HepG2 (cell line): ENCODE data around the gene FAM174B. TPM values are rescaled to one million over a fixed set of nuclear protein-coding genes. Genes with fewer than 3 reads are reported as not detected.

ENCODE experiments used
- ATAC-seq: fragments of 200-7000 bp; cut with Tn5 transposase; 3 replicates; pipeline ENCODE4 v1.9.1; 2020; ENCODE audit warnings: mild to moderate bottlenecking, moderate library complexity
- BruUV-seq: library from RNA; stranded (reverse); fragments of 400-500 nt; replicated peaks from 2 replicates; lab custom pipeline; 2021; lab: Mats Ljungman, UMichigan
- CTCF ChIA-PET: fragments of 300-600 bp; formaldehyde crosslinking; extraction: SDS; loops from one replicate; lab custom pipeline; 2021; ENCODE audit warnings: low total read pairs, inconsistent platforms, low intra/inter-chr PET ratio; lab: Yijun Ruan, JAX
- POLR2A ChIA-PET: fragments of 350-600 bp; sonication (Branson Sonifier 250); formaldehyde crosslinking; loops from one replicate; lab custom pipeline; 2020; ENCODE audit warnings: antibody characterized with exemption, inconsistent platforms; lab: Yijun Ruan, JAX
- DNase-seq: peaks from one replicate; pipeline ENCODE4 v3.0.0-alpha.2; 2015; ENCODE audit warnings: low spot score
- FAIRE-seq: peaks from 3 replicates; lab custom pipeline; 2011; peaks lifted over from hg19 to GRCh38; lab: Jason Lieb, UNC
- H2AFZ ChIP-seq: one replicate; pipeline ENCODE4 v1.6.1; 2011; ENCODE audit warnings: low read length, inconsistent platforms
- H3K27ac ChIP-seq: fragments of 300-600 bp; 3 replicates; pipeline ENCODE4 v1.8.0; 2011; ENCODE audit warnings: mixed run types, mild to moderate bottlenecking, mixed read lengths, low read length, inconsistent platforms; ENCODE audit not compliant: insufficient read depth; ENCODE audit errors: extremely low read length
- H3K27me3 ChIP-seq, 2 experiments: fragments of 200-600 bp in 1 of 2; 2 replicates in 1 of 2; 3 replicates in 1 of 2; pipeline versions ENCODE4 v1.6.0 to v1.8.0; 2011; ENCODE audit warnings: low read length in 2 of 2, mild to moderate bottlenecking in 2 of 2, moderate library complexity in 2 of 2, inconsistent platforms in 1 of 2; ENCODE audit not compliant: insufficient read depth in 2 of 2, control insufficient read depth in 1 of 2
- H3K36me3 ChIP-seq, 2 experiments: fragments of 200-600 bp in 1 of 2; replicated peaks in 1 of 2; 2 replicates in 1 of 2; 3 replicates in 1 of 2; pipeline versions ENCODE4 v1.5.1 to v1.8.0; 2011; ENCODE audit warnings: low read length in 2 of 2, inconsistent platforms in 1 of 2; ENCODE audit not compliant: insufficient read depth in 2 of 2, control insufficient read depth in 1 of 2
- H3K4me1 ChIP-seq: 2 replicates; pipeline ENCODE4 v1.5.1; 2012; ENCODE audit warnings: low read length, inconsistent platforms; ENCODE audit not compliant: insufficient read depth
- H3K4me2 ChIP-seq: 2 replicates; pipeline ENCODE4 v1.6.0; 2011; ENCODE audit warnings: low read depth, low read length, inconsistent platforms
- H3K4me3 ChIP-seq, 3 experiments: fragments of 200-600 bp in 1 of 3; sonication (generic), shearing (Covaris generic) in 1 of 3; replicated peaks in 1 of 3; 2 replicates each; pipeline ENCODE4 v1.5.1; 2011 to 2016; ENCODE audit warnings: low read length in 3 of 3, inconsistent platforms in 2 of 3, low read depth in 2 of 3, mild to moderate bottlenecking in 2 of 3, control low read depth in 1 of 3, mixed read lengths in 1 of 3; ENCODE audit not compliant: insufficient read depth in 1 of 3
- H3K79me2 ChIP-seq: one replicate; pipeline ENCODE4 v1.6.1; 2011; ENCODE audit warnings: low read length, inconsistent platforms; ENCODE audit not compliant: insufficient read depth
- H3K9ac ChIP-seq: 2 replicates; pipeline ENCODE4 v1.6.0; 2011; ENCODE audit warnings: mild to moderate bottlenecking, low read depth, low read length, inconsistent platforms; ENCODE audit not compliant: insufficient read depth
- H3K9me3 ChIP-seq: 2 replicates; pipeline ENCODE4 v1.5.1; 2012; ENCODE audit warnings: mild to moderate bottlenecking, low read length
- H4K20me1 ChIP-seq: 2 replicates; pipeline ENCODE4 v1.6.0; 2011; ENCODE audit warnings: inconsistent platforms, mild to moderate bottlenecking, low read length, moderate library complexity; ENCODE audit not compliant: insufficient read depth
- FOXA3 ChIP-seq: IDR thresholded peaks from 2 replicates; pipeline ENCODE4 v1.6.1; 2016; ENCODE audit warnings: missing genetic modification reagents, missing compliant biosample characterization
- MLXIP ChIP-seq: sonication (generic); formaldehyde crosslinking; IDR thresholded peaks from 2 replicates; pipeline ENCODE4 v1.9.0; 2021; ENCODE audit warnings: missing genetic modification reagents, borderline replicate concordance
- ZFP1 ChIP-seq: IDR thresholded peaks from 2 replicates; pipeline ENCODE4 v1.6.1; 2016
- ZNF12 ChIP-seq: sonication (generic); formaldehyde crosslinking; IDR thresholded peaks from 2 replicates; pipeline ENCODE4 v1.5.0; 2020; ENCODE audit warnings: missing genetic modification reagents
- ZNF121 ChIP-seq: sonication (generic); formaldehyde crosslinking; IDR thresholded peaks from 2 replicates; pipeline ENCODE4 v1.5.0; 2020; ENCODE audit warnings: mild to moderate bottlenecking, missing genetic modification reagents
- ZNF124 ChIP-seq: sonication (generic); formaldehyde crosslinking; IDR thresholded peaks from 2 replicates; pipeline ENCODE4 v1.4.0; 2020; ENCODE audit warnings: missing genetic modification reagents
- ZNF263 ChIP-seq: sonication (generic); formaldehyde crosslinking; IDR thresholded peaks from 2 replicates; pipeline ENCODE4 v1.4.0; 2020; ENCODE audit warnings: missing genetic modification reagents
- ZNF547 ChIP-seq: sonication (generic); formaldehyde crosslinking; IDR thresholded peaks from 2 replicates; pipeline ENCODE4 v1.5.1; 2020; ENCODE audit warnings: mild to moderate bottlenecking, missing genetic modification reagents
- WGBS: methylation state at CpG from one replicate; pipeline ENCODE4 v1.1.6; 2017; ENCODE audit warnings: low lambda C conversion rate; 5-methylcytosine and 5-hydroxymethylcytosine counted together
- in situ Hi-C: cut with HindIII; loops from 2 replicates; pipeline ENCODE4 v1.10.0; 2017; ENCODE audit warnings: low pct_unique_long_range_greater_than_20kb; ENCODE audit not compliant: extremely low pct_ligation_motif_present
- intact Hi-C: fragments of 100-400 bp; cut with micrococcal nuclease; formaldehyde crosslinking; loops from one replicate; pipeline ENCODE4 v1.10.0; 2022; ENCODE audit not compliant: unreplicated experiment
- polyA plus RNA-seq, 8 experiments: library from polyadenylated mRNA; depleted of rRNA in 3 of 8; stranded (reverse) in 7 of 8; unstranded in 1 of 8; fragments of >200 nt; fragmentation: Illumina TruSeq in 4 of 8; extraction: Trizol in 4 of 8; gene quantifications; 2 replicates each; pipeline versions ENCODE4 v1.2.1 to v1.2.3, GENCODE V29; 2011 to 2016; ENCODE audit warnings: low read depth in 4 of 8, missing spikeins in 1 of 8, mixed read lengths in 1 of 8; ENCODE audit not compliant: insufficient read depth in 1 of 8
- total RNA-seq, 5 experiments: library from RNA; depleted of rRNA; stranded (reverse); fragments of >200 nt; fragmentation: Illumina TruSeq; extraction: Trizol; gene quantifications; 2 replicates each; pipeline ENCODE4 v1.2.3, GENCODE V29; 2016; ENCODE audit warnings: low read depth in 1 of 5

The FAM174B gene
- total and polyA plus RNA-seq, 2 of the 13 experiments (the other 11 are each of a cell fraction or from before 2014, with no cell fraction given): 0.90 to 2.1 TPM

GRCh38 chr15:92638291-92638708 lies 17.3 kb downstream of the FAM174B start:
- Histone ChIP-seq H3K4me2 (peak overlapping the region; percentile 32; the same call in 1 of the 2 replicates), H3K4me3 (peak overlapping the region in 1 of 3 experiments; percentile 5; a peak in 1 of 6 replicates)
- in situ Hi-C loops: no loop called here

More at GRCh38 chr15:92638291-92638708, 17.3 kb downstream of the FAM174B start:
- Histone ChIP-seq H3K9ac (no peak overlapping the region), H3K36me3 (no peaks in the 10 kb centered on the region), H4K20me1 (no peaks in the 10 kb centered on the region), H3K27ac (no peak overlapping the region), H3K9me3 (no peaks in the 10 kb centered on the region), H3K27me3 (no peaks in the 10 kb centered on the region; a peak in 1 of 5 replicates), H3K79me2 (no peaks in the 10 kb centered on the region), H2AFZ (no peak overlapping the region), H3K4me1 (peaks cover 20% of the 10 kb centered on the region)
- ChIA-PET POLR2A (no interaction called here), CTCF (no interaction called here)
- BruUV-seq: no TSS peak
- TF ChIP-seq ZNF12 (peak; percentile 89), ZFP1 (CRISPR knock-in tag) (no peak), MLXIP (CRISPR knock-in tag) (no peak), FOXA3 (CRISPR knock-in tag) (0 out of 2 replicates have a peak, but pooled peaks have one; percentile 11), ZNF124 (CRISPR knock-in tag) (no peak), ZNF121 (CRISPR knock-in tag) (no peak), ZNF547 (CRISPR knock-in tag) (no peak), ZNF263 (CRISPR knock-in tag) (peak; percentile 50; the same call in 1 of the 2 replicates)
- FAIRE-seq: no peak
- intact Hi-C loops: no loop called here
- peak; percentile 76 for ATAC-seq
- DNase-seq: peak; percentile 16
- WGBS: 11% methylated on average over 9 of the region's 9 CpGs
